UCSD-AML1 (cell line): ENCODE measurements around the gene TIMMDC1.
"Not testable (repeated sequence)": the region's sequence is repeated elsewhere in the genome, so short reads cannot be mapped to it uniquely, and the experiment has no call there.

Source experiments
- DNase-seq: peaks from one replicate; lab custom pipeline; 2025; ENCODE audit not compliant: unreplicated experiment; lab: John Stamatoyannopoulos, UW

The TIMMDC1 gene

GRCh38 chr3:119508172-119508845 is 10.0 kb downstream of the TIMMDC1 start:
- DNase-seq = peak; percentile 44

GRCh38 chr3:119510690-119511089 is 12.3 kb downstream of the TIMMDC1 start:
- DNase-seq = no peak

DNA sequence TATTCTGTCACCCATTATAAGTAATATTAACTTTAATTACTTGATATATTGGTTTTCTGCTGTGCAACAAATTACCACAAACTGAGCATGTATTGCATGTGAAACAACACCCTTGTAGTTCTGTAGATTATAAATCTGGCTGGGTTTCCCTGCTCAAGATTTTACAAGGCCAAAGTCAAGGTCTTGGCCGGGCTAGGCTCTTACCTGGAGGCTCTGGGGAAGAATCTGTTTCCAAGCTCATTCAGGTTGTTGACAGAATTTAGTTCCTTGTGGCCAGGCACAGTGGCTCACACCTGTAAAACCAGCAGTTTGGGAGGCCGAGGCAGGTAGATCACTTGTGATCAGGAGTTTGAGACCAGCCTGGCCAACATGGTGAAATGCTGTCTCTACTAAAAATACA is 16.3 kb downstream of the TIMMDC1 start:
- DNase-seq = no peak

GRCh38 chr3:119517112-119517511 is 18.8 kb downstream of the TIMMDC1 start:
- DNase-seq = no peak

- no peak for DNase-seq
Observed at GRCh38 chr3:119518026-119518425, 19.7 kb downstream of the TIMMDC1 start.

DNA sequence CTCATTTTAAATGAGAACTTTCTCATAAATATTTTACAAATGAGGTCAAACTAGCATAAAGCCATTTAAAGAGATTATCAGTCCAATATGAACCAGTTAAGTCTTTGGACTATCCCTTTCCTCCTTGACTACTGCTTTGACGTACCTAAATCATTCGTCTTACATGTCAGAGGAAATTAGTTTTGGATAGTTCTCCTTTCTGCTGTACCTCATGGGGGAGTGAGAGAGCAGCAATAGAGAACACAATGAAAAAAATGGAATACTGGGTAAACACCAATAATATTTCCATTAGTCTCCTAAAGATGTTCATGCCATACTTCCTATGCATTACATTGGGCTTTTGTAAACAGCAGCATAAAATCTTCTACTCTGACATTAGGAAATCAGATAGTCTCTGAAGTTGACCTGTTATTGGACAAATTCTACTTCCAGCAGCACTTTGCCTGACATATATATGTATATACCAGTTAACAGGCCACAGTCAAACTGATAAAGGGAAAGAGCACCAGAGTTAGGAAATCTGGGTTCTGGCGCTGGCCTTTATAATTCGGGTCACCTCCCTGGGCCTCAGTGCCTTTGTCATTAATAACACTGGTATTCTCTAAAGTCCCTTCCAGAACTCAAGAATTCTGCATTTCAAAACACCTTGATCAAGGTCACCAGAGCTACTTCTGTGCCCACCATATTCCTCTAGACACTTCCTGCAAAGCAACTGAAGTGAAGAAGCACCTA is 26.8 kb downstream of the TIMMDC1 start:
- DNase-seq = no peak

GRCh38 chr3:119527714-119528113 is 29.4 kb downstream of the TIMMDC1 start:
- DNase-seq = no peak

DNA sequence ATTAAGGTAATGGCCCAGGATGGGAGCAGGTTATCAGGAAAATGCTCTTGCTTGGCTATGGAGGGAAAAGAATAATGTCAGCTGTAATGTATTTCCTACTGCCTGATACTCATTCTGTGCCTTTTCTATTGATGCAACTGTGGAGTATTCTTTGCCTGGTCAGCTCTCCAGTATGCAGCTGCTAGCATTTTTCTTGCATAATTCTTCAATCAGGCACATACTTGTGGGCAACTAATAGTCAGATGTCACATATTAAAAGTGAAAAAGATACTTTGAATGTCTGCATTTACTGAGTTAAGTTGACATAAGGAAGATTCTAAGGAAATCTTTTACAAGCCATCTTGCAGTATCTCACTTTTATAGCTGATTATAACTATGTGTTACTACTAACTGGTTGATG is 31.5 kb downstream of the TIMMDC1 start:
- DNase-seq = no peak

- no peak for DNase-seq
Observed at GRCh38 chr3:119530456-119530855, 32.1 kb downstream of the TIMMDC1 start.

GRCh38 chr3:119531151-119531550 is 32.8 kb downstream of the TIMMDC1 start:
- DNase-seq = no peak

DNA sequence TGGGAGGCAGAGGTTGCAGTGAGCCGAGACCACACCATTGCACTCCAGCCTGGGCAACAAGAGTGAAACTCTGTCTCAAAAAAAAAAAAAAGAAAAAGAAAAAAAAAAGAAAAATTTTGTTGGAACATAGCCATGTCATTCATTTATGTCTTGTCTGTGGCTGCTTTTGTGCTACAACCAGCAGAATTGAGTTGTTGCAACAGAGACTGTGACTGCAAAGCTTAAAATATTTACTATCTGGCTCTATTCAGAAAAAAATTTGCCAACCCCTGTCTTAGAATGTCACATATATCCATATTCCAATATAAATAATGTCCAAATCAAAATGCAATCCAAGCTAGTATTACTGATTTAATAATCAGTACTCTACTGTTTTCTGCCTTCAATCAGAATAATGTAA is 35.9 kb downstream of the TIMMDC1 start:
- no peak for DNase-seq

- no peak for DNase-seq
Observed at GRCh38 chr3:119536757-119537156, 38.4 kb downstream of the TIMMDC1 start.

- no peak for DNase-seq
Observed at GRCh38 chr3:119538772-119539171, 40.4 kb downstream of the TIMMDC1 start.

- no peak for DNase-seq
Observed at GRCh38 chr3:119541547-119541946, 43.2 kb downstream of the TIMMDC1 start.

DNA sequence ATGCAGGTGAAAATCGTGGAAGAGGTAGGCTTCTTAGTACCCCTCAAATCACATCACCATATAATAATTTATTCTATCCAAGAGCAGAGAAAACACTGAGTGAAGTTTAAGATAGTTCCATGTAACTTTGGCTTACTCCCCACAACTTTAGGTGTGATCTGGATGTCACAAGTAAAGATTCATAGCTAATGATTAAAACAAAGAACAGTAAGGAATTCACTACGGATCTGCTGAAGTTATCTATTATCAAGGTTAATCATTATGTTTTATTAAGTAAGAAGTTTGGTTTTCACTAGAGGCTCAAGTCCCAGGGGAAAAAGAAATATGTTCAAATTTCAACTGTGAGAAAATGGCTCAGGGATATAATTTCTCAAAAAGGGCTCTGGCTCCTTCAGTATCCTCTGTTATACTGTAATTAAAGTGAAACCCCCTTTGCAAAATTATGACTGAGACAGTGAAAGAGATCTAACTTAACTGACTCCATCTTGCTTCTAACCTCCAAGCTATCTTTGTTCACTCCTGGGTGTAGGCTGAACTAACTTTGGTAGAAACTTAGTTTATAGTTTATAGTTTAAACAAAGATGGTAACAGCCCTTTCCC is 43.9 kb downstream of the TIMMDC1 start:
- DNase-seq = no peak

DNA sequence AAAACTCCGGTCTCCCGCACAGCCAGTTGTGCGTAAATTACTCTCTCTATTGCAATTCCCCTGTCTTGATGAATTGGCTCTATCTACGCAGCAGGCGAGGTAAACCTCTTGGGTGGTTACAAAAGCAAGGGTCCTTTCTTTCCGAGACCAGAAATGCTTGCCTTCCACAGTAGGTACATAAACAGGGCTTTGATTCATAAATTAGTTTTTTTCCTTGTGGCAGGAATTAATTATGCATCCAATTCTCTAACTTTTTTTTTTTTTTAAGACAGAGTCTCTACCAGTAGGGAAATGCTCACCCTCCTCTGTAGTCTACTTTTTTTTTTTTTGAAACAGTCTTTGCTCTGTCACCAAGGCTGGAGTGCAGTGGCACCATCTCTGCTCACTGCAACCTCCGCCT is 44.8 kb downstream of the TIMMDC1 start:
- DNase-seq = no peak

GRCh38 chr3:119547227-119547626 is 48.9 kb downstream of the TIMMDC1 start:
- DNase-seq = no peak

- DNase-seq = no peak
Observed at GRCh38 chr3:119548341-119548740, 50.0 kb downstream of the TIMMDC1 start.

DNA sequence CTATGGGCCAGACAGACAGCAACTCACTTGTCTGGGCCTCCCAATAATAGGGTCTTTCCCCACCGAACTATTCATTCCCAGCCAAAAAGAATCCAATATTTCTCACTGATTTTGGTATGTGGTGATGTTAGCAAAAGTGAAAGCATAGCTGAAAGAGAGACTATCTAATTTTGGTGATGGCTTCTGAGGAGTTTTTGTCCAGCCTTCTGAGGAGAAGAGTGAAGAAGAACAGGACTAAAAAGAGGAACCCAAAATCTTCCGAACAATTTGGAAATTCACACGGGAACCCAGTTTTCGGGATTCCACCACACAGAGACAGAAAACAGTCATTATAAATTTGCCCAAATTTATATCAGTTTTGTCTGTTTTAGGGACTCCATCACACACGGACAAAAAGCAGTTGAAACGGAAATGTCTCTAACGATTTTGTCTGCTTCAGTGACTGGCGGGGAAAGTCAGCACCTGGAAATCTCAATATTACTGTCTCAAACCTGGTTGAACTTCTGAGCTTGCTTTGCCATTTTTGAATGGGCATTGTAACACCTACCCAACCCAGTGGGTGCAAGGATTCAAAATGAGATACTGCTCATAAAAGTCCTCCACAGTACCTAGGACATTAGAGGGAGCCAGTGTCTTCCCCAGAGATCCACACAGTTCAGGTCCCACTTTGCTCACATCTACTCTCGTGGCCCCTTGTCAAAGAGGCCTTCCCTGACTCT is 52.0 kb downstream of the TIMMDC1 start:
- DNase-seq = no peak

DNA sequence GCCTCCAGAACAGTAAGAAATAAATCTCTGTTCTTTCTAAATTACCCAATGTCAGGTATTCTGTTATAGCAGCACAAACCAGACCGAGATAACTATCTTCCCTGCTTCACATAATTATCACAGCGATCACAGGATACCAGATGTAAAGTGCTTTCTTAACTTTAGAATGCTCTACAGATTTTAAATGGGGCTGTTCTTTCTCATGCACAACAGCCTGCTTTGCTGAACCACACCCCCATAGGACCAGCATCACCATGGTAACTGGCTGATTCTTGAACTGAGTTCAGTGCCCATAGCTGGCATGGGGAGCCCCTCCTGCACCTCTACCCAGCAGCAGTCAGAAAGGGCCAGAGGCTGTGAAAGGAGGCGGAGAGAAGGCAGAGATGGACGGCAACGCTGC is 53.3 kb downstream of the TIMMDC1 start:
- DNase-seq = no peak

GRCh38 chr3:119552928-119553327 is 54.6 kb downstream of the TIMMDC1 start:
- DNase-seq = not testable (repeated sequence)
